SH-SY5Y (cell line): Measurements from ENCODE around the gene RTP5.

Source experiments
- GATA2 ChIP-seq: IDR thresholded peaks from 2 replicates; pipeline ENCODE4 v1.6.1; 2011; ENCODE audit warnings: mild to moderate bottlenecking, low read depth, low read length
- GATA3 ChIP-seq: IDR thresholded peaks from 2 replicates; pipeline ENCODE4 v1.6.1; 2011; ENCODE audit warnings: low read depth, mild to moderate bottlenecking, low read length, moderate library complexity

GRCh38 chr2:241894681-241895426 is 25.3 kb downstream of the RTP5 start:
- TF ChIP-seq GATA2 (no peak), GATA3 (no peak)
